NB4 (cell line): Measurements from ENCODE around the gene KLHL6.
"Not testable (repeated sequence)": the region's sequence is repeated elsewhere in the genome, so short reads cannot be mapped to it uniquely, and the experiment has no call there.

Experiments used
- DNase-seq: peaks from one replicate; pipeline ENCODE4 v3.0.0; 2010; ENCODE audit warnings: low read depth
- H3K4me3 ChIP-seq: one replicate; pipeline ENCODE4 v1.5.1; 2011; ENCODE audit warnings: mild to moderate bottlenecking, low read depth, low read length, moderate library complexity
- CTCF ChIP-seq: IDR thresholded peaks from one replicate; pipeline ENCODE4 v1.5.1; 2012; ENCODE audit warnings: low read depth, low read length
- MAX ChIP-seq: IDR thresholded peaks from 2 replicates; pipeline ENCODE4 v1.6.1; 2011; ENCODE audit warnings: low read depth, low read length
- MYC ChIP-seq: IDR thresholded peaks from 2 replicates; pipeline ENCODE4 v1.6.1; 2011; ENCODE audit warnings: low read depth, low read length
- POLR2A ChIP-seq: IDR thresholded peaks from 2 replicates; pipeline ENCODE4 v1.6.1; 2011; ENCODE audit warnings: mild to moderate bottlenecking; ENCODE audit not compliant: insufficient read length; ENCODE audit errors: extremely low read depth

KLHL6 gene

DNA sequence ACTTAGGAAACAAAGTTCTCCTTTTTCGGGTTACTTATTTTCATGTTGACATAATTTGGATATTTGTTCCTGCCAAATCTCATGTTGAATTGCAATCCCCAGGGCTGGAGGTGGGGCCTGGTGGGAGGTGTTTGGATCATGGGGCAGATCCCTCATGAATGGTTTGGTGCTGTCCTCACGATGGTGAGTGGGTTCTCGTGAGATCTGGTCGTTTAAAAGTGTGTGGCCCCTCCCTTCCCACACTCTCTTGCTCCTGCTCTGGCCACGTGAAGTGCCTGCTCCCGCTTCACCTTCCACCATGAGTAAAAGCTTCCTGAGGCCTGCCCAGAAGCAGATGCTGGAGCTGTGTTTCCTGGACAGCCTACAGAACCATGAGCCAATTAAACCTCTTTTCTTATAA is 83.4 kb downstream of the KLHL6 start:
- no peak for DNase-seq
- H3K4me3 ChIP-seq, result no peak overlapping the region
- TF ChIP-seq POLR2A (no peak), MAX (no peak), CTCF (no peak), MYC (no peak)

DNA sequence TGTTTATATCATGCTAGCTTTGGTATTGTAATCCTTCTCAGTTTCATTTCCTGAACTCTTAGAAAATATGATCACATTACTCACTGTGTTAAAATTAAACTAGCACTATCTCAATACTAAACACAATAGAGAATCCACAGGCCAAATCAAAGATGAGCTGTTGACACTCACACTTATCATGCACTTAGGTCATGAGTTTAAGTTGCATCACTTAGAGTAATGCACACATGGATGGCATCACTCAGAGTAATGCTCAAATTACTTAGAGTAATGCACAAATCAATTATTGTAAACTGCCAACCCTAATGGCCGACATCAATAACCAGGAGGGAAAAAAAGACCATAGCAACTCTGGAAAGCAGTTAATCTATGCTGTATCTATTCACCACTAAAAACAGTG is 87.1 kb downstream of the KLHL6 start:
- no peak for TF ChIP-seq POLR2A
- TF ChIP-seq MAX, result no peak
- no peak for TF ChIP-seq CTCF
- TF ChIP-seq MYC, result no peak
- no peak overlapping the region for H3K4me3 ChIP-seq
- DNase-seq, result no peak

DNA sequence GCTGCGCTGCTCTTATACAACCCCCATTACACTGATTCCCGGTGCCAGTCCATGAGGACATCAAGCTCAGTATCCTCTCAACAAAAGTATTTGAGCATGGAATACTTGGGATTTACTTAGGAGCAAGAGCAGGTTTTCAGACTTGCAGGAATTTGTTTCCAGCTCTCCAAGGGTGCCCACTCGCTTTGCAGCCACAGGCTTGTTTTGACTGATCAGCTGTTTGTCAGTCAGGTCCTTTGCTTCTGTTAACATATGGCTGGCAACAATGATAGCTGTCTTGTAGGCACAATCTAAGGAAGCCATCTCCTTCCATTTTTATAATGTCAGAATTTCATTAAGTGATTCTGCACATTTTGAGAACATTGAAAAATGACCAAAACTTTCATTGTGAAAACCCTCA is 88.9 kb downstream of the KLHL6 start:
- H3K4me3 ChIP-seq, result no peak overlapping the region
- no peak for DNase-seq
- TF ChIP-seq CTCF (no peak), POLR2A (no peak), MYC (no peak), MAX (no peak)

DNA sequence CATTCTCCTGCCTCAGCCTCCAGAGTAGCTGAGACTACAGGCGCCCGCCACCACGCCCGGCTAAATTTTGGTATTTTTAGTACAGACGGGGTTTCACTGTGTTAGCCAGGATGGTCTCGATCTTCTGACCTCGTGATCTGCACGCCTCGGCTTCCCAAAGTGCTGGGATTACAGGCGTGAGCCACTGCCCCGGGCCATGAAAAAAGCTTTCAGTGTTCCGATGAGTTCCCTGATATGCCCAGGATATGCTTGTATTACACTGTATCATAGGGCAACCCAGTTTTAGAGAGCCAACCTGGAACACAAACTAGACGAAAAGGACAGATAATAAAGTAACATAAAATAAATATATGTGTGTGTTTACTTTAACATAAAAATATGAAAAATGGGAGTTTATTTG is 89.8 kb downstream of the KLHL6 start:
- DNase-seq, H3K4me3 ChIP-seq: not testable (repeated sequence)

DNA sequence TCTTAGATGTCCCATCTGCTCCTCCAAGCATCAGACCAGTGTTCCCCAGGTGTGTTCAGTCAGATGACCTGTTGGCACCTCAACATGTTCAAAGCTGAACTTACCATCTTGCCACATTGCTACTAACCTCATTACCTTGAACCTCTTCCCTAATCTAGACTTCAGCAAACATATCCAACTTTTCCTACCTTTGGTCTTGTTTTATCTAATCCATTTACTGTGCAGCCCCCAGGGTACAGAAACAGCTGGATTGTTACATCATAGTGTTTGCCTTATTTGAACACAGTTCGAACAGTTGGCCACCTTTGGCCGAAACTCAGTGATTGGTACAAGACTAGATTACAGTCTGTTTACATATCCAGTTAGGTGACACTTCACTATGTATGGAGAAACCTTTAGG is 91.0 kb downstream of the KLHL6 start:
- TF ChIP-seq MYC, result no peak
- no peak for TF ChIP-seq CTCF
- TF ChIP-seq MAX, result no peak
- no peak for TF ChIP-seq POLR2A
- H3K4me3 ChIP-seq, result no peak overlapping the region
- DNase-seq, result no peak

- DNase-seq, result peak; percentile 86
- peak overlapping the region; percentile 3 for H3K4me3 ChIP-seq
- 0 out of 2 replicates have a peak, but pooled peaks have one; percentile 20 for TF ChIP-seq MAX
- TF ChIP-seq CTCF, result no peak
These were observed 95.1 kb downstream of the KLHL6 start for GRCh38 chr3:183460081-183461055.
